GM12892 (cell line): ENCODE measurements around the gene DRD3.

ENCODE experiments used
- DNase-seq: peaks from one replicate; pipeline ENCODE4 v3.0.0; 2011; ENCODE audit not compliant: insufficient read length
- FAIRE-seq: peaks from 2 replicates; lab custom pipeline; 2011; peaks lifted over from hg19 to GRCh38; lab: Jason Lieb, UNC
- POLR2A ChIP-seq: IDR thresholded peaks from 2 replicates; pipeline ENCODE4 v1.6.1; 2011; ENCODE audit warnings: low read depth, low read length, control low read depth
- POLR2AphosphoS5 ChIP-seq: IDR thresholded peaks from 2 replicates; pipeline ENCODE4 v1.6.1; 2011; ENCODE audit warnings: low read depth, low read length, control low read depth
- TAF1 ChIP-seq: IDR thresholded peaks from 2 replicates; pipeline ENCODE4 v1.6.1; 2011; ENCODE audit warnings: low read depth, mild to moderate bottlenecking, control low read depth, low read length, borderline replicate concordance

The DRD3 gene

DNA sequence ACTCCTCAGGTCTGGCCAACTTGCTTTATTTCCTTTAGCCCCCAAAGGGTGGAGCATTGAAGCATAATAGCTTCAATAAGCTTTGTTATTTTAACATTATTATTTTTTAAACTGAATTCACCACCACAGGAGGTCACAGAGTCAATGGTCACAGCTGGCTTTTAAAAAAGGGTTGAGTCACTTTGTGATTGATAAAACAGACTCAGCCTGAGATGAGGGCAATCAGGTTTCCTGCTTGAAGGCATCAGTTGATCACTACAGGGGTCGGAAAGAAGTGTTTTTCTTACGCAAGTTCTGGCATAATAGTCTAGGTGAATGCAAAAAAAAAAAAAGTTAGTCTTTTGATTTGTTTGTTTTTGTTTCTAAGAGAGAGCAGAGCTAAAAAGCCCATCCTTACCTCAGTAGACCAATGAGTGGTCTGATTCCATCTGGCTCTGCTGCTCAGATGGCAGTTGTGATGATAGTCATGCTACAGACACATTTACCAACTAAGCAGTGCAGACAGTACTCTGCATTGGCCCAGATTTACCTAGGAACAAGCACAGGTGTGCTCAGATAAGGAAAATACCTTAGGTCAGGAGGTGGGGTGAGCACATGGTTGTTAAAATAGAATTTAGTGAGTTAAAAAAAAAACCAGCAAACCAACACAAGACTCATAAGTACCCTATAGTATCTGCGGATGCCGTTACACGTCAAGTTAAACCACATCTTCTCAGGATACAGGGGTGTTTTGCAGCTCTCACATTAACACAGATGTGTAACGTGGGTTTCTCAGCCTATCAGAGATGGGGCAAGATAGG lies 35.9 kb upstream of the DRD3 start:
- DNase-seq (no peak), FAIRE-seq (peak; percentile 77)
- no peak for TF ChIP-seq TAF1
- TF ChIP-seq POLR2AphosphoS5 = no peak
- TF ChIP-seq POLR2A = no peak

DNA sequence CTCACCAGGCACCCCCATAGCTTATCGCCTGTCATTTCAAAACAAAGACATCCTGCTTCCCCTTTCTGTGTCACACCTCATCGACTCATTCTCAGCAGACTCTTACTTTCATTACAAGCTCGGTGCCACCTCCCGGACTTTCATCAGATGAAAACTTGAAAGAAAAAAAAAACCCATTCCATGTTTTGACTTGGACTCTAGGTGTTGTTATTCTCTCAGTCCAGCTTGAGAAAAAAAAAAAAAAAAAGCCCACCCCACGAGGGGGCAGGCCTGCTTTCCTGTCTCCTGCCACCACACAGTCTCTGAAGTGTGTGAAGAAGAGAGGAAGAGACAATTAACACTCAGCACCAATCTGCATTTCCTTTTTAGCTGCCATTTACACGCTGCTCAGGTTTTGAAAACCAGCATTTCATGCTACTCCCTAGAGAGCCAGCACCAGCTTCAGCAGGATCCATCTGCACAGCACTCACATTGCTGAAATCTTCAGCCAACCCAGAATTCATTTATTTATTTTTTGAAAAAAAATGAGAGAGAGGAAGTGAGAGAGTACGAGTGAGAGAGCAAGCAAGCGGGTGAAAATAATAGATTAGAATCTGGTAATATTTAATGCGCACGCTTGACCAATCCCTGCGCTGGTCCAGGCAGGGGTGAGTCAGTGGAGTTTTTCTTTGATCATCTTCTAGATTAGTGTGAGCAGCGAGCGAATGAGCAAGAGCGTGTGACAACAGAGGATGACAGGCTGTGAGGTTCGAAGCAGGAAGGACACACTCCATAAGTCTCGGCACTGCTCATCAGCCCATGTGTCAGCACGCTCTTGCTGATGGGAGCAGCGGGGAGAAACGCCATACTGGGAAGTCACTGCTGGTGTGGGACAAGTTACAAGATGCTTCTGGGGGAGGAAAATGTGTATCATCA lies 35.0 kb upstream of the DRD3 start:
- DNase-seq (no peak), FAIRE-seq (peak; percentile 97)
- TF ChIP-seq POLR2A (peak; percentile 49; the same call in 1 of the 2 replicates), POLR2AphosphoS5 (no peak)

DNA sequence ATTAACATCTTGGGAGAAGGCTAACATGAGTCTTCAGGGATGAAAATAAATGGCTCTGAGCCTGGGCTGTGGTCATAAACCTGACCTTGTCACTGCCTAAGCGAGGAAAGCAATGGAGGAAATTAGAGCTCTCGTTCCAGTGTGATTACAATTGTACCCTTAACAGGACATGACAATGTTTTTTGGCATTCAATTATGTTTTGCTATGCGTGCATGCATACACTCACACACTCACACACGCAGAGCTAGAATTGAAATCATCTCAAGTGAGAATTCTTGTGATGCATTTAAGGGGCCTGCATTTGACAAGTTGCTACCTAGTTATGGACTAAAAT lies 34.4 kb upstream of the DRD3 start:
- no peak for DNase-seq
- no peak for FAIRE-seq

DNA sequence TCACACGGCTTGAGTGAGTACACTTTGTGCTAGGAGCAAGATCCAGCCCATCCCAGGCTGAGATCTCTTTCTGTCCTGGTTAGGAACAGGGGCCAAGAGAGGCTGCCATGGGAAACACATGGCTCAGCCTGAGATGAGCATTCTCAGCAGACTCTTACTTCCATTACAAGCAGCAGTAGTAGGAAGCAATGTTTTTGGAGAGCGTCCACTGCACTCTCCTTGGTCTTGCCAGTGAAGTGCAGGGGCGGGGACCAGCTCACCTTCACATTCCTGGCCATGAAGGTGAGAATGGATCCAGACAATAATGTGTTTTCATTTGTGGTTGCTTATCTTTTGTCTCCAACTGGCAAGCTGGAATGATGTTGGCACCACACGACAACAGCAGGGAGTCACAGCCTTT lies 33.8 kb upstream of the DRD3 start:
- FAIRE-seq = no peak

More for the DNA sequence above, 34.4 kb upstream of the DRD3 start:
- TF ChIP-seq POLR2AphosphoS5 (no peak), TAF1 (no peak), POLR2A (no peak)

DNA sequence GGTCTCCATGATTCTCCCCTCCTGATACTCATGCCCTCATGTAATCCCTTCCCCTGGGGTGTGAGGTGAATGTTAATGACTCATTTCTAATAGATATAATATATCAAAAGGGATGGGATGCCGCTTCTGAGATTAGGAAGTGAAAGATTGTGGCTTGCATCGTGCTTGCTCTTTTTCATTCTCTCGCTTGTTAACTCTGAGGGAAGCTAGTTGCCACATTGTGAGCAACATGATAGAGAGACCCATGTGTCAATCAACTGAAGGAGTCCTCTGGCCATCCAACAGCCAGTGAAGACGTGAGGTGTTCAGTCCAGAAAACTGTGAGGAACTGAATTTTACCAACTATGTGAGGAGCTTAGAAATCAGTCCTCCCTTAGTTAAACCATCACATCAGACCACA lies 28.9 kb upstream of the DRD3 start:
- TF ChIP-seq TAF1 (no peak), POLR2A (no peak), POLR2AphosphoS5 (no peak)
- DNase-seq (no peak), FAIRE-seq (no peak)

More for the DNA sequence above, 33.8 kb upstream of the DRD3 start:
- no peak for DNase-seq
- TF ChIP-seq POLR2A (no peak), POLR2AphosphoS5 (no peak), TAF1 (no peak)

DNA sequence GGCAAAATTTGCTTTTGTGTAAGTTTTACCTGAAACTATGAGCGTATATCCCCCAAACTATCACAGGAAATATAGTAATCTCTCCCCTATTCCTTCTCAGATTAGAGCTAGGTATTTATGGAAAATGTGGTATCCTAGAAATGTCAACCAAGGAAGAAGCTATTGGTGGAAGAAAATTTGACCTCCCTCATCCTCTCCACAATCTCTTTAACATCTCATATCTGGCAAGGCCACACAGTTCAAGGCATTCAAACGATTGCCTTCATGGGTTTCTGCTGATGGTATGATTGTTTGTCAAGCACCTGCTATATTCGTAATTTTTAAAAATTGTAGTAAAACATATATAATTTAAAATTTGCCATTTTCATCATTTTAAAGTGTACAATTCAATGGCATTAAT lies 27.5 kb upstream of the DRD3 start:
- FAIRE-seq = no peak
- no peak for DNase-seq
- TF ChIP-seq POLR2AphosphoS5 (no peak), POLR2A (no peak)

DNA sequence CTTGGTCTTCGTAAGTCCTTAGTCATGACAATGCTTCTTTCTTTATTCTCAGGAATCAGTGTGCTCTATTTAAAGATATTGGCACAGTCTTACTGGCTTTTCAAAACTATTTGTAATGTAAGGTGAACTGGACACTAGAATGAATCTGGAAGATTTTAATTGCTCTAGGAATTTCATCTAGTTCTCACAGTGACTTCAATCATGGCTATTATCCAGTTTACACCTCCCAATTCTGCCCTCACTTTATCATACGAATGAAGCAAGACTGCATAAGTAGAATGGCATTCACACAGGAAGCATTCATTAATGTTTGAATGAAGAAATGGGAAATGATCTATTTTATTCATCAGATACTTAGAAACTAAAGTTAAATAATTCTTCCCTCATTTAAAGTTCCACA lies 26.7 kb upstream of the DRD3 start:
- no peak for TF ChIP-seq TAF1
- TF ChIP-seq POLR2A = no peak
- TF ChIP-seq POLR2AphosphoS5 = no peak

DNA sequence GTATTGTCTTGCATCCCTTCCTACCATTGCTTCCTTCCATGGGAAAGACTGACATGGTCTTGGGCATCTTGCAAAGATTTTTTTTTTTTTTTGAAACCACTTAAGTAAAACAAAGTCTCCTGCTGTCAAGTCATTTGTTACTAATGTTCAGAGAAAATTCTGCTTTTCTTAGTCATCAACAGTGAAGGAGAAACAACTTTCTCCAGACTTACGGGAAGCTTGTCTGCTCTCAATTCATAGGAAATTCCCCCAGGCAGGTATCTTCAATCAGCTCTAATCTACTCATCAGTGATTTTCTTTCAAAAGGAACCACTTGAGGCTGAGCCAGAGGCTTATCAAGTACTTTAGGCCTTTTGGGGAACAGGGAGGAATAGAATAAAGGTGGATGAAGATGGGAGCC lies 15.9 kb upstream of the DRD3 start:
- TF ChIP-seq POLR2A (no peak), POLR2AphosphoS5 (no peak), TAF1 (no peak)
- no peak for FAIRE-seq
- DNase-seq = no peak

More for the DNA sequence above, 26.7 kb upstream of the DRD3 start:
- DNase-seq (no peak), FAIRE-seq (no peak)

DNA sequence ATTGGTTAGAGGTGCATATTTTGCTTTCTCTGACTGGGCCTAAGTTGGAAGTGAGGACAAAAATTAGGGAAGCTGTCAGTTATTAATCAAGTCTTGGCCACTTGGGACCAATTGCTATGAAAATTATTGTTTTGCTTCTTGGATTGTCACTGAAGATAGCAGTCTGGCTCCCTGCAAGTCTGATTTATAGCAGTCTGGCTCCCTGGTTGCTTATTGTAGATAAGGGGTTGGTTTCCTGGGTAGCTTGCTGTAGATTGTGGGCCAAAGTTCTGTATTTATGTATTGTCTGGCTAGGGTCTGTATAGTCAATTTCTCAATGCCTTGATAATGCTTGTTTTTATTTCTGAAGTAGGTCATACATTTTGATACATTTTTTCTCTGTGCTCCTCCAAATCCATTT lies 13.3 kb upstream of the DRD3 start:
- TF ChIP-seq POLR2AphosphoS5 (no peak), POLR2A (no peak), TAF1 (no peak)
- DNase-seq (no peak), FAIRE-seq (no peak)

DNA sequence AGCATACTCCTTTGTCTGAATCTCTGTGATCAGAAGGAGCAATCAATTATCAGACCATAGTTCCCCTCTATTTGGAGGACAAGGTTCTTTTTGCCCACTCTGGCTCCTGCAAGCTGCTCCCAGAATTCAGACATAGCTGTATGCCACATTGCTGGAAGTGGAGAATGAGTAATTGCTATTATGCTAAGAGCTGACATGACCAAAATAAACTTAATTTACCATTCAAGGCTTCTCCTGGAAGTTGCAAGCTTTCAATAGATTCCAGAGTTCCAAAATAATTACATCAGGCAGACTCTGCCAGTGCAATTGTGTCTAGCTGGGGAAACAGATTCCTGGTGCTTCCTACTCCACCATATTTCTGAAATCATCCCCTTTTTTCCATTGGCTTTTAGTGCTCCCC lies 7.6 kb upstream of the DRD3 start:
- FAIRE-seq (no peak), DNase-seq (no peak)
- TF ChIP-seq TAF1 (no peak), POLR2AphosphoS5 (no peak), POLR2A (no peak)

DNA sequence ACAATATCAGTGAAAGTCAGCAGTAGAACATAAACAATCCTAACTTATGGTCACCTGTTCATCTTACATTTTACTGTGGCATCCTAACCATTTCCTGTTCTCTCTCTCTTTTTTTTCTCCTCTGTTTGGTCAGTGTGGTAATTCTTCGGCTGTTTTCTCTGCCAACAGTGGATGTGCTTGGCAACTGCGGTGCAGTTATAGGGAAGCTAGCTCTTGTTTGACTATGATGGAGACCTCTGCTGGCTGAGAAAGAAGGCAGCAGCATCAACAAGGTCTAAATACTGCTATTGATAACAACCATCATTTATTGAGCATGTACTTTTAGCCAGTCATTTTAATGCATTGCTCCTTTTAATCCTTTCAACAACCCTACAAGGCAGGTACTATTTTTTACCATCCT lies 723 bp upstream of the DRD3 start:
- FAIRE-seq (peak; percentile 63), DNase-seq (no peak)
- TF ChIP-seq POLR2AphosphoS5 (no peak), POLR2A (no peak), TAF1 (no peak)
